ENCODE data around the gene EIF2B2.

- TF ChIP-seq TARDBP (IDR thresholded peaks at IDR 0.05) (no peak), ZNF384 (IDR thresholded peaks at IDR 0.05) (no peak), L3MBTL2 (conservative IDR thresholded peaks at IDR 0.05) (no peak), BHLHE40 (IDR thresholded peaks at IDR 0.05; ENCODE audit: borderline replicate concordance) (no peak), NFRKB (IDR thresholded peaks at IDR 0.05) (no peak), LEF1 (IDR thresholded peaks at IDR 0.05; ENCODE audit: borderline replicate concordance) (no peak), FOXM1 (IDR thresholded peaks at IDR 0.05; ENCODE audit: borderline replicate concordance) (no peak), FOXA1 (IDR thresholded peaks at IDR 0.05) (no peak), ARNT (IDR thresholded peaks at IDR 0.05) (no peak), HDGF (IDR thresholded peaks at IDR 0.05; ENCODE audit: borderline replicate concordance) (no peak)
Measured at GRCh38 chr14:74956027-74956279, 46.8 kb upstream of the EIF2B2 start.
